ENCODE measurements around the gene CPPED1.

CPPED1 gene

GRCh38 chr16:12735805-12736204 is 67.9 kb downstream of the CPPED1 start:
- ATAC-seq (no peak), DNase-seq (no peak)

- ATAC-seq, result no peak
- no peak for DNase-seq
Measured at GRCh38 chr16:12732600-12732999, 71.1 kb downstream of the CPPED1 start.

- ATAC-seq, result no peak
- no peak for DNase-seq
Measured at GRCh38 chr16:12729448-12729847, 74.2 kb downstream of the CPPED1 start.

- DNase-seq (no peak), ATAC-seq (no peak)
Measured at GRCh38 chr16:12728469-12728868, 75.2 kb downstream of the CPPED1 start.

GRCh38 chr16:12724226-12724625 is 79.5 kb downstream of the CPPED1 start:
- no peak for DNase-seq

GRCh38 chr16:12723681-12724080 is 80.0 kb downstream of the CPPED1 start:
- DNase-seq, result no peak

More at GRCh38 chr16:12724226-12724625, 79.5 kb downstream of the CPPED1 start:
- ATAC-seq, result no peak

GRCh38 chr16:12721841-12722421 is 81.8 kb downstream of the CPPED1 start:
- no peak for DNase-seq
- ATAC-seq, result no peak

More at GRCh38 chr16:12723681-12724080, 80.0 kb downstream of the CPPED1 start:
- ATAC-seq, result no peak

GRCh38 chr16:12719972-12720371 is 83.7 kb downstream of the CPPED1 start:
- no peak for ATAC-seq
- no peak for DNase-seq

GRCh38 chr16:12716658-12717057 is 87.0 kb downstream of the CPPED1 start:
- ATAC-seq, result no peak

GRCh38 chr16:12709807-12710206 is 93.9 kb downstream of the CPPED1 start:
- DNase-seq (no peak), ATAC-seq (no peak)

More at GRCh38 chr16:12716658-12717057, 87.0 kb downstream of the CPPED1 start:
- DNase-seq, result no peak

GRCh38 chr16:12708266-12708665 is 95.4 kb downstream of the CPPED1 start:
- ATAC-seq (no peak), DNase-seq (no peak)

GRCh38 chr16:12706628-12707027 is 97.1 kb downstream of the CPPED1 start:
- DNase-seq (no peak), ATAC-seq (no peak)

GRCh38 chr16:12704492-12705111 is 99.1 kb downstream of the CPPED1 start:
- no peak for ATAC-seq
- no peak for DNase-seq

- ATAC-seq, result no peak
- DNase-seq, result no peak
Measured at GRCh38 chr16:12703935-12704334, 99.8 kb downstream of the CPPED1 start.

GRCh38 chr16:12700161-12700560 is 103.5 kb downstream of the CPPED1 start:
- DNase-seq, result no peak
- ATAC-seq, result no peak

GRCh38 chr16:12699161-12699560 is 104.5 kb downstream of the CPPED1 start:
- DNase-seq, result no peak
- no peak for ATAC-seq

- DNase-seq (no peak), ATAC-seq (no peak)
Measured at GRCh38 chr16:12697437-12697836, 106.2 kb downstream of the CPPED1 start.

GRCh38 chr16:12695454-12695853 is 108.2 kb downstream of the CPPED1 start:
- ATAC-seq, result no peak
- no peak for DNase-seq

- DNase-seq (no peak), ATAC-seq (no peak)
Measured at GRCh38 chr16:12690024-12690423, 113.7 kb downstream of the CPPED1 start.

GRCh38 chr16:12688951-12689850 is 114.5 kb downstream of the CPPED1 start:
- no peak for ATAC-seq
- DNase-seq, result no peak

- no peak for DNase-seq
- ATAC-seq, result no peak
Measured at GRCh38 chr16:12685806-12686205, 117.9 kb downstream of the CPPED1 start.

GRCh38 chr16:12682432-12683165 is 121.1 kb downstream of the CPPED1 start:
- DNase-seq (no peak), ATAC-seq (no peak)
